OCI-LY7 (cell line): ENCODE data around the gene ZNF778. TPM values are rescaled to one million over a fixed set of nuclear protein-coding genes. Genes with fewer than 3 reads are reported as not detected.
A peak's percentile ranks its signal among the peaks of the same experiment; 100 is the strongest.

Source experiments
- BruUV-seq: library from RNA; stranded (reverse); fragments of 400-500 nt; replicated peaks from 2 replicates; lab custom pipeline; 2021; lab: Mats Ljungman, UMichigan
- CTCF ChIA-PET: fragments of 300-600 bp; sonication (Branson Sonifier 250); formaldehyde crosslinking; loops from one replicate; lab custom pipeline; 2022; ENCODE audit warnings: antibody characterized with exemption; ENCODE audit not compliant: unreplicated experiment; lab: Charles Lee
- POLR2A ChIA-PET: fragments of 300-600 bp; sonication (Branson Sonifier 250); formaldehyde crosslinking; loops from one replicate; lab custom pipeline; 2022; ENCODE audit warnings: antibody characterized with exemption; lab: Charles Lee
- DNase-seq: peaks from one replicate; pipeline ENCODE4 v3.0.0-alpha.2; 2015; ENCODE audit warnings: low spot score
- H2AFZ ChIP-seq: fragments of 200-600 bp; sonication (generic), shearing (Covaris generic); 2 replicates; pipeline ENCODE4 v1.6.1; 2014; ENCODE audit warnings: mild to moderate bottlenecking, antibody characterized with exemption, low read length, moderate library complexity
- H3K27ac ChIP-seq: fragments of 200-600 bp; sonication (generic); 2 replicates; pipeline ENCODE4 v1.5.1; 2014; ENCODE audit warnings: mixed run types, low read depth, mild to moderate bottlenecking, moderate library complexity, low read length, inconsistent platforms; ENCODE audit not compliant: poor library complexity, severe bottlenecking
- H3K36me3 ChIP-seq: fragments of 200-600 bp; sonication (generic); 2 replicates; pipeline ENCODE4 v1.6.1; 2014; ENCODE audit warnings: mild to moderate bottlenecking, antibody characterized with exemption, low read length, moderate library complexity, mixed read lengths; ENCODE audit not compliant: insufficient read depth
- H3K4me1 ChIP-seq: fragments of 200-600 bp; sonication (generic); 2 replicates; pipeline ENCODE4 v1.5.1; 2014; ENCODE audit warnings: mild to moderate bottlenecking, low read length; ENCODE audit not compliant: insufficient read depth, poor library complexity, severe bottlenecking
- H3K4me2 ChIP-seq: fragments of 200-600 bp; sonication (generic); 2 replicates; pipeline ENCODE4 v1.6.1; 2014; ENCODE audit warnings: mild to moderate bottlenecking, low read length
- H3K4me3 ChIP-seq: fragments of 200-600 bp; sonication (generic); 2 replicates; pipeline ENCODE4 v1.5.1; 2014; ENCODE audit warnings: mild to moderate bottlenecking, low read depth, low read length; ENCODE audit not compliant: poor library complexity, severe bottlenecking
- H3K79me2 ChIP-seq: fragments of 200-600 bp; sonication (generic); 2 replicates; pipeline ENCODE4 v1.6.1; 2016; ENCODE audit warnings: low read depth, mild to moderate bottlenecking, low read length, moderate library complexity, mixed read lengths; ENCODE audit not compliant: insufficient read depth
- H3K9me2 ChIP-seq: fragments of 200-600 bp; sonication (generic); 2 replicates; pipeline ENCODE4 v1.6.1; 2016; ENCODE audit warnings: mild to moderate bottlenecking, low read length, mixed read lengths; ENCODE audit not compliant: insufficient read depth
- H3K9me3 ChIP-seq: fragments of 200-600 bp; sonication (generic); 2 replicates; pipeline ENCODE4 v1.6.1; 2014; ENCODE audit warnings: mild to moderate bottlenecking, mixed run types, low read length, mixed read lengths
- H4K20me1 ChIP-seq: fragments of 200-600 bp; sonication (generic); 2 replicates; pipeline ENCODE4 v1.6.1; 2014; ENCODE audit warnings: mild to moderate bottlenecking, antibody characterized with exemption, low read length, moderate library complexity, mixed read lengths; ENCODE audit not compliant: insufficient read depth
- CTCF ChIP-seq: fragments of 200-600 bp; sonication (generic); conservative IDR thresholded peaks from 2 replicates; pipeline ENCODE4 v1.5.1; 2014; ENCODE audit warnings: mild to moderate bottlenecking, antibody characterized with exemption, low read length, moderate library complexity, mixed read lengths
- EZH2phosphoT487 ChIP-seq: fragments of 200-600 bp; sonication (generic); IDR thresholded peaks from 2 replicates; pipeline ENCODE4 v1.6.1; 2018; ENCODE audit warnings: low read depth, borderline replicate concordance, mild to moderate bottlenecking, mixed run types, antibody characterized with exemption, low read length, moderate library complexity, mixed read lengths
- intact Hi-C: fragments of 100-400 bp; cut with micrococcal nuclease; formaldehyde crosslinking; loops from one replicate; pipeline ENCODE4 v1.10.0; 2022; ENCODE audit not compliant: unreplicated experiment
- total RNA-seq, 2 experiments: library from RNA; depleted of rRNA in 1 of 2; stranded (reverse); fragments of >200 nt in 1 of 2; shearing (Covaris generic) in 1 of 2; gene quantifications; 2 replicates each; pipeline ENCODE4 v1.2.3, GENCODE V29; 2014 to 2022

The ZNF778 gene
- total RNA-seq, 2 experiments from 2014 or later = 9.4 to 9.9 TPM

GRCh38 chr16:89171216-89172170 is 46.0 kb upstream of the ZNF778 start, which contains the start of gene CDH15:
Gene CDH15, plus strand, starts transcription at chr16:89171748. Its CDS starts 84 bp downstream, at chr16:89171832.
- ChIA-PET POLR2A (interaction anchor here (0.6 kb wide), 1 partner anchor 21 kb away, joined by 4 read pairs; no protein-coding TSS in a partner anchor), CTCF (interaction anchor here (0.6 to 1.2 kb wide), 3 partner anchors 21 to 446 kb away, joined by 3 to 8 read pairs (median 3); no protein-coding TSS in a partner anchor)
- Histone ChIP-seq H3K9me2 (no peaks in the 10 kb centered on the region), H3K4me1 (peaks cover 25% of the 10 kb centered on the region), H3K4me3 (peak within 1 kb of the TSS; percentile 34), H3K4me2 (peak within 1 kb of the TSS; percentile 74), H3K79me2 (no peaks in the 10 kb centered on the region), H3K9me3 (no peaks in the 10 kb centered on the region), H3K27ac (no peak within 1 kb of the TSS), H3K36me3 (no peaks in the 10 kb centered on the region), H4K20me1 (no peaks in the 10 kb centered on the region), H2AFZ (no peak within 1 kb of the TSS)
- peak; percentile 97 for DNase-seq
- intact Hi-C loops = loop anchor here (2.0 to 5.0 kb wide), 3 partner anchors 21 to 434 kb away; partner anchors contain the start of gene ZNF778
- BruUV-seq = no TSS peak
- TF ChIP-seq EZH2phosphoT487 (no peak), CTCF (no peak)

- ChIA-PET POLR2A (no interaction called here), CTCF (no interaction called here)
- Histone ChIP-seq H3K9me2 (no peaks in the 10 kb centered on the region), H4K20me1 (no peaks in the 10 kb centered on the region), H3K79me2 (no peaks in the 10 kb centered on the region), H3K4me1 (peaks cover 23% of the 10 kb centered on the region), H2AFZ (no peak overlapping the region), H3K4me2 (no peak overlapping the region), H3K27ac (no peak overlapping the region), H3K4me3 (no peak overlapping the region), H3K9me3 (no peaks in the 10 kb centered on the region), H3K36me3 (no peaks in the 10 kb centered on the region)
- TF ChIP-seq EZH2phosphoT487 (no peak), CTCF (no peak)
- no TSS peak for BruUV-seq
- DNase-seq = no peak
- intact Hi-C loops = loop anchor here (5.0 kb wide), 1 partner anchor 435 kb away; no protein-coding TSS in a partner anchor
Observed at GRCh38 chr16:89172171-89172527, 45.4 kb upstream of the ZNF778 start.
